Activated effector memory CD4-positive, alpha-beta T cell treated with anti-CD3 and anti-CD28 coated beads, Interleukin-2, amount 50 U/mL, for 16 hours (primary cell): ENCODE measurements around the gene METTL25.
"Not testable (repeated sequence)": the region's sequence is repeated elsewhere in the genome, so short reads cannot be mapped to it uniquely, and the experiment has no call there.

Source experiments
- DNase-seq: peaks from one replicate; pipeline ENCODE4 v3.0.0-alpha.2; 2020

Gene METTL25

GRCh38 chr12:82358200-82359114, at the start of gene METTL25, which contains the start of gene CCDC59:
Gene METTL25 (plus strand): TSS chr12:82358529. CDS start chr12:82358566, 37 bp downstream.
Gene CCDC59 (minus strand): TSS chr12:82358387. CDS start chr12:82358376, 11 bp downstream.
- peak; percentile 99 for DNase-seq

- no peak for DNase-seq
Observed at GRCh38 chr12:82314406-82314892, 43.9 kb upstream of the METTL25 start.

- no peak for DNase-seq
Observed at GRCh38 chr12:82319276-82319675, 39.1 kb upstream of the METTL25 start.

- no peak for DNase-seq
Observed at GRCh38 chr12:82325540-82326336, 32.6 kb upstream of the METTL25 start.

GRCh38 chr12:82326905-82327503, 31.3 kb upstream of the METTL25 start:
- DNase-seq = no peak

- no peak for DNase-seq
Observed at GRCh38 chr12:82327861-82328260, 30.5 kb upstream of the METTL25 start.

GRCh38 chr12:82329508-82329907, 28.8 kb upstream of the METTL25 start:
- DNase-seq = no peak

- DNase-seq = no peak
Observed at GRCh38 chr12:82350161-82350560, 8.2 kb upstream of the METTL25 start.

GRCh38 chr12:82351390-82351789, 6.9 kb upstream of the METTL25 start:
- DNase-seq = no peak

GRCh38 chr12:82357340-82357739, 989 bp upstream of the METTL25 start:
- DNase-seq = no peak

GRCh38 chr12:82357845-82358199, 507 bp upstream of the METTL25 start:
- no peak for DNase-seq

- peak; percentile 67 for DNase-seq
Observed at GRCh38 chr12:82359115-82359478, 768 bp downstream of the METTL25 start.

- DNase-seq = not testable (repeated sequence)
Observed at GRCh38 chr12:82360834-82361233, 2.5 kb downstream of the METTL25 start.

- no peak for DNase-seq
Observed at GRCh38 chr12:82361461-82361915, 3.2 kb downstream of the METTL25 start.

GRCh38 chr12:82363990-82364389, 5.7 kb downstream of the METTL25 start:
- DNase-seq = no peak

GRCh38 chr12:82366197-82366596, 7.9 kb downstream of the METTL25 start:
- DNase-seq = no peak

- no peak for DNase-seq
Observed at GRCh38 chr12:82375201-82375600, 16.9 kb downstream of the METTL25 start.

GRCh38 chr12:82378997-82379396, 20.7 kb downstream of the METTL25 start:
- no peak for DNase-seq

- no peak for DNase-seq
Observed at GRCh38 chr12:82383930-82384552, 25.7 kb downstream of the METTL25 start.

GRCh38 chr12:82398879-82399278, 40.5 kb downstream of the METTL25 start:
- DNase-seq = no peak

- DNase-seq = no peak
Observed at GRCh38 chr12:82400819-82401218, 42.5 kb downstream of the METTL25 start.

- no peak for DNase-seq
Observed at GRCh38 chr12:82406651-82407050, 48.3 kb downstream of the METTL25 start.

- no peak for DNase-seq
Observed at GRCh38 chr12:82407481-82407880, 49.2 kb downstream of the METTL25 start.
